ENCODE measurements around the gene FAM135A. TPM values are rescaled to one million over a fixed set of nuclear protein-coding genes. Genes with fewer than 3 reads are reported as not detected.

The FAM135A gene
- total and polyA plus RNA-seq, 2 donors (not counting 1 experiment from before 2014, with no cell fraction given), result 3.9 to 30.6 TPM

DNA sequence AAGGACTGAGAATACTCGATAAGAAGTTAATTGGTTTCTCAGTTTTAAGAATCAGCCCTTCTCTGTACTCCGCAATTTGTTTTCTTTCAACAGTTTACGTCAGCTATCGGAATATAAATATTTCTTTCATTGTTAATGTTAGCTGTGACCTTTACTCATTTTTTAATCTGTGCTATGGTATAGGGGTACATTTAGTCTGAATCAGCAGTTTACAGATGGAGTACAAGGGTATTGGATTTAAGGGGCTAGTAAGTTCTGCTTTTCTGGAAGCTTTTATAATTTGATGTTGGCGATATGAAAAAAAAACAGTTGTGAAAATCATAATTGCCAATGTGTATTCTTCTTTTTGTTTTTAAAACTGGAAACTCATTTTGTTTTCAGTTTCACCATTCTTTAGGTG is 23.0 kb downstream of the FAM135A start:
- Histone ChIP-seq H2AFZ (ENCODE audit: insufficient read depth, low read depth, low read length, poor library complexity, severe bottlenecking) (no peak overlapping the region), H3K36me3 (replicated peaks in 1 of 2; ENCODE audit: control extremely low read depth in 1 of 2, control insufficient read depth in 1 of 2, extremely low read depth in 1 of 2, insufficient read depth in 2 of 2, low read length in 1 of 2) (peaks cover 4 to 5% of the 10 kb centered on the region in 2 experiments), H3K79me2 (ENCODE audit: control insufficient read depth, insufficient read depth, low read length) (no peaks in the 10 kb centered on the region), H4K20me1 (ENCODE audit: control insufficient read depth, insufficient read depth, low read length, poor library complexity, severe bottlenecking) (no peaks in the 10 kb centered on the region), H3K27me3 (replicated peaks in 1 of 4; ENCODE audit: control extremely low read depth in 1 of 4, control insufficient read depth in 3 of 4, insufficient read depth in 4 of 4, low read length in 3 of 4) (no peaks in the 10 kb centered on the region), H3K4me1 (ENCODE audit: control insufficient read depth in 2 of 2, insufficient read depth in 2 of 2, low read length in 2 of 2) (no peaks in the 10 kb centered on the region), H3K27ac (ENCODE audit: low read length in 2 of 2) (no peak overlapping the region), H3K4me2 (replicated peaks; ENCODE audit: low read depth, low read length, poor library complexity, severe bottlenecking) (no peak overlapping the region), H3K9me3 (ENCODE audit: control extremely low read depth in 1 of 3, control insufficient read depth in 2 of 3, insufficient read depth in 1 of 3, low read length in 2 of 3) (no peaks in the 10 kb centered on the region), H3K9ac (ENCODE audit: low read length) (no peak overlapping the region), H3K4me3 (ENCODE audit: control extremely low read depth in 1 of 5, extremely low read depth in 1 of 5, insufficient read depth in 1 of 5, low read depth in 2 of 5, low read length in 4 of 5) (no peak overlapping the region)
- no CpG with 5 or more reads among the region's 5 CpGs for WGBS (ENCODE audit: insufficient coverage)
- Mint-ChIP-seq H3K27me3 (no peaks in the 10 kb centered on the region), H3K4me3 (no peak overlapping the region), H3K4me1 (no peaks in the 10 kb centered on the region), H3K9me3 (ENCODE audit: insufficient read depth) (no peaks in the 10 kb centered on the region), H3K27ac (no peak overlapping the region)
- no peak for TF ChIP-seq EZH2 (IDR thresholded peaks at IDR 0.05; ENCODE audit: borderline replicate concordance, insufficient read depth, low read depth, low read length, poor library complexity, severe bottlenecking)
- TF ChIP-seq, protein P1, sequence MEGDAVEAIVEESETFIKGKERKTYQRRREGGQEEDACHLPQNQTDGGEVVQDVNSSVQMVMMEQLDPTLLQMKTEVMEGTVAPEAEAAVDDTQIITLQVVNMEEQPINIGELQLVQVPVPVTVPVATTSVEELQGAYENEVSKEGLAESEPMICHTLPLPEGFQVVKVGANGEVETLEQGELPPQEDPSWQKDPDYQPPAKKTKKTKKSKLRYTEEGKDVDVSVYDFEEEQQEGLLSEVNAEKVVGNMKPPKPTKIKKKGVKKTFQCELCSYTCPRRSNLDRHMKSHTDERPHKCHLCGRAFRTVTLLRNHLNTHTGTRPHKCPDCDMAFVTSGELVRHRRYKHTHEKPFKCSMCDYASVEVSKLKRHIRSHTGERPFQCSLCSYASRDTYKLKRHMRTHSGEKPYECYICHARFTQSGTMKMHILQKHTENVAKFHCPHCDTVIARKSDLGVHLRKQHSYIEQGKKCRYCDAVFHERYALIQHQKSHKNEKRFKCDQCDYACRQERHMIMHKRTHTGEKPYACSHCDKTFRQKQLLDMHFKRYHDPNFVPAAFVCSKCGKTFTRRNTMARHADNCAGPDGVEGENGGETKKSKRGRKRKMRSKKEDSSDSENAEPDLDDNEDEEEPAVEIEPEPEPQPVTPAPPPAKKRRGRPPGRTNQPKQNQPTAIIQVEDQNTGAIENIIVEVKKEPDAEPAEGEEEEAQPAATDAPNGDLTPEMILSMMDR (IDR thresholded peaks at IDR 0.05), result no peak
- DNase-seq (no peak), ATAC-seq (ENCODE audit: low read depth) (no peak)
- ChIA-PET POLR2A (no interaction called here), CTCF (no interaction called here)
- intact Hi-C loops (cut with micrococcal nuclease), result no loop called here

DNA sequence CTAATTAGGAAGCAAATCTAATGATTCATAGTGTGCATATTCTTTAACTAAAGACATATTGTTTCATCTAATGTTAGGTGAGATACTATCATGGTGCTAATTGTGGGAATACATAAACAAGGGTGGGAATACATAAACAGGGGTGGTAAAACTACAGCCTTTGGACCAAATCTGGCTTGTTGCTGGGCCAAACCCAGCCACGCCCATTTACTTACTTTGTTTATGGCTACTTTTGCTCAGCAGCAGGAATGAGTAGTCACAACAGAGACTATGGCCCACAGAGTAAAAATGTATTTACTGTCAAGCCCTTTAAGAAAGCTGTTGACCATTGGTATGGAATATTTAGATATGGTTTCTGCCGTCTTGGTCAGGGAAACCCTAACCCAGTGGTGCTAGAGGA is 31.7 kb downstream of the FAM135A start:
- peaks cover 10% of the 10 kb centered on the region for H3K9me3 Mint-ChIP-seq (ENCODE audit: insufficient read depth)

More for the DNA sequence above, 31.7 kb downstream of the FAM135A start:
- H3K4me2 ChIP-seq (replicated peaks; ENCODE audit: low read depth, low read length, poor library complexity, severe bottlenecking), result no peak overlapping the region
- ChIA-PET CTCF (no interaction called here), POLR2A (no interaction called here)
- peaks cover 0 to 2% of the 10 kb centered on the region in 2 experiments for H3K36me3 ChIP-seq (replicated peaks in 1 of 2; ENCODE audit: control extremely low read depth in 1 of 2, control insufficient read depth in 1 of 2, extremely low read depth in 1 of 2, insufficient read depth in 2 of 2, low read length in 1 of 2)
- H3K79me2 ChIP-seq (ENCODE audit: control insufficient read depth, insufficient read depth, low read length), result no peaks in the 10 kb centered on the region
- 100% methylated on average over 1 of the region's 2 CpGs for WGBS (ENCODE audit: insufficient coverage)
- TF ChIP-seq, protein P1 (IDR thresholded peaks at IDR 0.05), result no peak
- TF ChIP-seq EZH2 (IDR thresholded peaks at IDR 0.05; ENCODE audit: borderline replicate concordance, insufficient read depth, low read depth, low read length, poor library complexity, severe bottlenecking), result no peak
- DNase-seq, result no peak
- H3K27ac Mint-ChIP-seq, result no peak overlapping the region
- no peaks in the 10 kb centered on the region for H3K27me3 ChIP-seq (replicated peaks in 1 of 4; ENCODE audit: control extremely low read depth in 1 of 4, control insufficient read depth in 3 of 4, insufficient read depth in 4 of 4, low read length in 3 of 4)
- no peak overlapping the region for H3K4me3 ChIP-seq (ENCODE audit: control extremely low read depth in 1 of 5, extremely low read depth in 1 of 5, insufficient read depth in 1 of 5, low read depth in 2 of 5, low read length in 4 of 5)
- no peaks in the 10 kb centered on the region for H3K4me1 ChIP-seq (ENCODE audit: control insufficient read depth in 2 of 2, insufficient read depth in 2 of 2, low read length in 2 of 2)
- H4K20me1 ChIP-seq (ENCODE audit: control insufficient read depth, insufficient read depth, low read length, poor library complexity, severe bottlenecking), result no peaks in the 10 kb centered on the region
- H3K4me1 Mint-ChIP-seq, result no peaks in the 10 kb centered on the region
- H3K4me3 Mint-ChIP-seq, result no peak overlapping the region
- no peak for ATAC-seq (ENCODE audit: low read depth)
- no peak overlapping the region for H3K27ac ChIP-seq (ENCODE audit: low read length in 2 of 2)
- H3K27me3 Mint-ChIP-seq, result no peaks in the 10 kb centered on the region
- no peak overlapping the region for H3K9ac ChIP-seq (ENCODE audit: low read length)
- no peak overlapping the region for H2AFZ ChIP-seq (ENCODE audit: insufficient read depth, low read depth, low read length, poor library complexity, severe bottlenecking)
- H3K9me3 ChIP-seq (ENCODE audit: control extremely low read depth in 1 of 3, control insufficient read depth in 2 of 3, insufficient read depth in 1 of 3, low read length in 2 of 3), result peaks cover 0 to 14% (median 7%) of the 10 kb centered on the region in 3 donors
- intact Hi-C loops (cut with micrococcal nuclease), result no loop called here

All from B cell (primary cell).